Measurements from ENCODE around the gene IFT27. TPM values are rescaled to one million over a fixed set of nuclear protein-coding genes. Genes with fewer than 3 reads are reported as not detected.

The IFT27 gene
- total RNA-seq, 4 donors from 2014 or later, result 2.3 to 27.0 (median 15.4) TPM

DNA sequence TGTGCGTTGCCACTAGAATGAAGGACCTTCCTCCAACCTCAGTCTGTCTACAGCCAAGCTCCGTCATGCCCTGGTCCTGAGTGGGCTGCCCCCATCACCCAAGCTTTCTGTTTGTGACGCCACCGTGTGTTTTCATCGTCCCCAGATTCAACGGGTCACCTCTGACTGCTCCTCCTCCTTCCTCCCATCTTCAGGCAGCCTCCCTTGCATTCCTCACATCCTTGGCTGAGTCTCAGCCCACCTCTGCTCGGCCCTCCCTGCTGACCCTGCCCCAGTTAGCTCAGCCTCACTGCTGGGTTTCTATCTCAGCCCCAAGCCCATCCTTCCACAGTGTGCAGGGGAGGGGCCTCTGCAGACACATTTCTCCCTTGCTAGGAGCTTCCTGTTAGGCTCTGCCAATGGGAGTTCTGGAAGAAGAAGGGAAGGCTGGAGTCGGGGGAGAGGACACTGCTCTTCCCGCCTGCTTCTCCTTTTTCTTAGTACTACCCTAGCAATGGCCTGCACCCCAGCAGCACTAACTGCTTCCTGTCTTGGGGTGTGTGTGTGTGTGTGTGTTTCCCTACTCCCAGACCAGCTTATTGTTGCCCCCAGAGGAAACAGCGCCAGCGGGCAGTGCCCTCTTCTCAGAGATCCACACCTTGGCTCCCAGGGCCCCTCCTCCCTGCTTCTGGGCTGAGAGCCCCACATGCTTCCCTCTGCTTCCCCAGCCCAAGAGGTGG is 5.2 kb downstream of the IFT27 start:
- peak in 1 of 2 donors; percentile 5 for DNase-seq
- Histone ChIP-seq H3K4me3 (no peak overlapping the region), H3K27ac (no peak overlapping the region), H3K27me3 (no peaks in the 10 kb centered on the region), H3K9me3 (no peaks in the 10 kb centered on the region), H3K4me1 (no peaks in the 10 kb centered on the region), H3K36me3 (no peaks in the 10 kb centered on the region)
- intact Hi-C loops (cut with DNase I; ENCODE audit: low total_unique reads), result no loop called here
- TF ChIP-seq POLR2A (IDR thresholded peaks at IDR 0.05), result no peak
- TF ChIP-seq, protein P1, sequence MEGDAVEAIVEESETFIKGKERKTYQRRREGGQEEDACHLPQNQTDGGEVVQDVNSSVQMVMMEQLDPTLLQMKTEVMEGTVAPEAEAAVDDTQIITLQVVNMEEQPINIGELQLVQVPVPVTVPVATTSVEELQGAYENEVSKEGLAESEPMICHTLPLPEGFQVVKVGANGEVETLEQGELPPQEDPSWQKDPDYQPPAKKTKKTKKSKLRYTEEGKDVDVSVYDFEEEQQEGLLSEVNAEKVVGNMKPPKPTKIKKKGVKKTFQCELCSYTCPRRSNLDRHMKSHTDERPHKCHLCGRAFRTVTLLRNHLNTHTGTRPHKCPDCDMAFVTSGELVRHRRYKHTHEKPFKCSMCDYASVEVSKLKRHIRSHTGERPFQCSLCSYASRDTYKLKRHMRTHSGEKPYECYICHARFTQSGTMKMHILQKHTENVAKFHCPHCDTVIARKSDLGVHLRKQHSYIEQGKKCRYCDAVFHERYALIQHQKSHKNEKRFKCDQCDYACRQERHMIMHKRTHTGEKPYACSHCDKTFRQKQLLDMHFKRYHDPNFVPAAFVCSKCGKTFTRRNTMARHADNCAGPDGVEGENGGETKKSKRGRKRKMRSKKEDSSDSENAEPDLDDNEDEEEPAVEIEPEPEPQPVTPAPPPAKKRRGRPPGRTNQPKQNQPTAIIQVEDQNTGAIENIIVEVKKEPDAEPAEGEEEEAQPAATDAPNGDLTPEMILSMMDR (IDR thresholded peaks at IDR 0.05), result no peak

GRCh38 chr22:36769541-36770512 is 6.1 kb downstream of the IFT27 start:
- intact Hi-C loops (cut with DNase I; ENCODE audit: low total_unique reads), result no loop called here

DNA sequence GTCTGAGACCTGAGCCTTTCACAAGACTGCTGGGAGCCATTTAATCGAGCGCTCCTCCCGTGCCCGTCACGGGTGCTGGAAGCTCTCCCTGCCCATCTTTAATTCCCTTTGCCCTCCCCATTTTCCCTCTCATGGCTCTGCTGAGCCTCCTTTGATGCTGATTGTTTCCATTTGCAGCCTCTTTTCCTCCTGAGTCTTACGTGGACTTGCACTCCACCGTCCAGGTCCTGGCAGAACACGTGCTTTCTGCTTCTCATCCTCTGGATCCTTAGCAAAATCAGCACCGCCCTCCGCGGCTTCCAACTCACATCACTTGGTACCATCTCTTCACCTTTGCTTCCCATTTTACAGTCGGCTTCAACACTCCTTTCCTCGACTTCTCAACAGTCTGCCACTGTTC is 7.3 kb downstream of the IFT27 start:
- no peak overlapping the region for H3K4me3 ChIP-seq
- H3K27ac ChIP-seq, result no peak overlapping the region
- no peaks in the 10 kb centered on the region for H3K36me3 ChIP-seq
- no peak for DNase-seq
- intact Hi-C loops (cut with DNase I; ENCODE audit: low total_unique reads), result no loop called here
- H3K27me3 ChIP-seq, result no peaks in the 10 kb centered on the region
- no peaks in the 10 kb centered on the region for H3K4me1 ChIP-seq
- no peaks in the 10 kb centered on the region for H3K9me3 ChIP-seq
- TF ChIP-seq, protein P1 (IDR thresholded peaks at IDR 0.05), result no peak
- TF ChIP-seq POLR2A (IDR thresholded peaks at IDR 0.05), result no peak

More at GRCh38 chr22:36769541-36770512, 6.1 kb downstream of the IFT27 start:
- peak in 1 of 2 donors; percentile 3 for DNase-seq
- no peaks in the 10 kb centered on the region for H3K27me3 ChIP-seq
- no peak overlapping the region for H3K27ac ChIP-seq
- no peaks in the 10 kb centered on the region for H3K9me3 ChIP-seq
- no peak overlapping the region for H3K4me3 ChIP-seq
- no peaks in the 10 kb centered on the region for H3K36me3 ChIP-seq
- no peak for TF ChIP-seq POLR2A (IDR thresholded peaks at IDR 0.05)
- TF ChIP-seq, protein P1 (IDR thresholded peaks at IDR 0.05), result no peak
- H3K4me1 ChIP-seq, result no peaks in the 10 kb centered on the region

DNA sequence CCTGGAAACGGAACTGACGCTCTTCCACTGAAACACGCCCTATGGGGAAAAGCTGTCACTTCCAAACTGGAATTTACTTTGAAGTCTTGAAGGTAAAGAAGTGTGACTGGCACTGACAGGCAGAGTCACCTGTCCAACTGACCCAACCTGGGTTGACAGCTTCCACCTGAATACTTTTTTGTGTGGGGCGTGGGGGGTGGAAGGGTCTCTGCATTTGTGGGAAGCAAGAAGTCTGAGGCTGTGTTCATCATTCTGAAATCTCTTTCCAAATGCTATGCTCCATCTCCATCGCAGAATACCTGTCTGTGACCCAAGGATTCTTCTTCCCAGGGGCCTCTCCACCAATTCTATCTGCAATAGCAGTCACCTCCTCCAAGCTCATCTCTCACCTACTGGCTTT is 7.8 kb downstream of the IFT27 start:
- TF ChIP-seq, protein P1 (IDR thresholded peaks at IDR 0.05), result no peak
- Histone ChIP-seq H3K27me3 (no peaks in the 10 kb centered on the region), H3K36me3 (no peaks in the 10 kb centered on the region), H3K4me1 (no peaks in the 10 kb centered on the region), H3K27ac (no peak overlapping the region), H3K4me3 (no peak overlapping the region), H3K9me3 (no peaks in the 10 kb centered on the region)
- no peak for DNase-seq
- intact Hi-C loops (cut with DNase I; ENCODE audit: low total_unique reads), result no loop called here

All from uterus (tissue), 4 donors.